ENCODE data around the gene OR2AE1. TPM values are rescaled to one million over a fixed set of nuclear protein-coding genes. Genes with fewer than 3 reads are reported as not detected.

The OR2AE1 gene
- polyA plus RNA-seq, 1 donor from 2014 or later = not detected

DNA sequence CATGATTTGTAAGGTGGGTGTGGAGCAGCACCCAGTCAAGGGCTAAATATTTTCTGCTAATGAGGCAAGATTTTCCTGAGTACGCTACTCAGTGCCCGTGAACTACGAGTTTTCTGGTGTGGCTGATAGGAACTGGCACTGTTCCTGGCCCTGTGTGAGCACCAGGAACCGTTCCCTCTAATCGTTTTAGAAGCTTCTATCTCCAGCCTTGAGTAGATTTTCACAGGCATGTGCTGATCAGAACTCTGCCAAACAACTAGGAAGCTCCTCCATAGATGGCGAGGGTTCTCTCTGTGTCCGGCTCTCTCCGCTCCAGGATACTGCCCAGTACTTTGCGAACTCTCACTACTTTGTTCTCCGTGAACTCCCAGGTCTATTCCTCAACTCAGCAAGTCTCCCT lies 24.7 kb upstream of the OR2AE1 start:
- Histone ChIP-seq H3K27me3 (ENCODE audit: insufficient read depth, low read depth, low read length) (no peaks in the 10 kb centered on the region), H3K4me2 (ENCODE audit: low read length) (no peak overlapping the region), H3F3A (ENCODE audit: insufficient read depth, low read length, poor library complexity, severe bottlenecking) (no peaks in the 10 kb centered on the region), H3K27ac (ENCODE audit: low read length) (no peak overlapping the region), H3K9me2 (ENCODE audit: insufficient read depth, low read length) (no peaks in the 10 kb centered on the region), H3K36me3 (ENCODE audit: insufficient read depth, low read length) (no peaks in the 10 kb centered on the region), H3K9me3 (ENCODE audit: low read length) (no peaks in the 10 kb centered on the region), H3K4me3 (ENCODE audit: low read length) (no peak overlapping the region), H4K20me1 (ENCODE audit: insufficient read depth) (no peaks in the 10 kb centered on the region), H2AFZ (ENCODE audit: low read depth, low read length) (no peak overlapping the region), H3K9ac (ENCODE audit: low read length) (no peak overlapping the region), H3K79me2 (replicated peaks; ENCODE audit: insufficient read depth, low read length) (no peaks in the 10 kb centered on the region)
- TF ChIP-seq MXI1 (conservative IDR thresholded peaks at IDR 0.05; ENCODE audit: poor library complexity, severe bottlenecking) = no peak

DNA sequence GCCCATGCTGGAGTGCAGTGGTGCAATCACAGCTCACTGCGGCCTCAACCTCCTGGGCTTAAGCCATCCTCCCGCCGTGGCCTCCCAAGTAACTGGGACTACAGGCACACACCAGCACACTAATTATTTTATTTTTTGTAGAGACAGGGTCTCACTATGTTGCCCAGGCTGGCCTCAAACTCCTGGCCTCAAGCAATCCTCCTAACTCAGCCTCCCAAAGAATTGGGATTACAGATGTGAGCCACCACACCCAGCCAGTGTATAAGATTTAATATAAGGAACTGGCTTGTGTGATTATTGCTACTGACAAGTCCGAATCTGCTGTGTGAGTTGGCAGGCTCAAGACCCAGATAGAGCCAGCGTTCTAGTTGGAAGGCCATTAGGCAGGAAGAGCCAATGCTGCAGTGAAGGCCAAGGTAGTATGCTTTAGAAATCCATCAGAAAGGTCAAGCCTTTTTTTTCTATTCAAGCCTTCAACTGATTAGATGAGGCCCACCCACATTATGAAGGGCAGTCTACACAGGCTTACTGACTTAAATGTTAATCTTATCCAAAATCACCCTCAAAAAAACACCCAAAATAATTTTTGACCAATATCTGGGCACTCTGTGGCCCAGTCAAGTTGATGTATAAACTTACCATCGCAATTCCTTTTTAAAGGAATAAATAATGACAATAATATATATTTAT lies 23.1 kb upstream of the OR2AE1 start:
- no peaks in the 10 kb centered on the region for H3K36me3 ChIP-seq (ENCODE audit: insufficient read depth, low read length)
- H3K4me2 ChIP-seq (ENCODE audit: low read length) = no peak overlapping the region

More for the DNA sequence above, 23.1 kb upstream of the OR2AE1 start:
- Histone ChIP-seq H3K9me3 (ENCODE audit: low read length) (no peaks in the 10 kb centered on the region), H3K79me2 (replicated peaks; ENCODE audit: insufficient read depth, low read length) (no peaks in the 10 kb centered on the region), H3F3A (ENCODE audit: insufficient read depth, low read length, poor library complexity, severe bottlenecking) (no peaks in the 10 kb centered on the region), H3K27me3 (ENCODE audit: insufficient read depth, low read depth, low read length) (no peaks in the 10 kb centered on the region), H3K9ac (ENCODE audit: low read length) (no peak overlapping the region), H3K9me2 (ENCODE audit: insufficient read depth, low read length) (no peaks in the 10 kb centered on the region), H3K27ac (ENCODE audit: low read length) (no peak overlapping the region), H2AFZ (ENCODE audit: low read depth, low read length) (no peak overlapping the region), H3K4me3 (ENCODE audit: low read length) (no peak overlapping the region), H4K20me1 (ENCODE audit: insufficient read depth) (no peaks in the 10 kb centered on the region)
- TF ChIP-seq SMC3 (conservative IDR thresholded peaks at IDR 0.05; ENCODE audit: poor library complexity) (no peak), EP300 (conservative IDR thresholded peaks at IDR 0.05; ENCODE audit: poor library complexity, severe bottlenecking) (no peak), RAD21 (conservative IDR thresholded peaks at IDR 0.05) (no peak), EZH2 (IDR thresholded peaks at IDR 0.05; ENCODE audit: borderline replicate concordance, insufficient read depth, low read length, poor library complexity, severe bottlenecking) (no peak), TAF1 (IDR thresholded peaks at IDR 0.05; ENCODE audit: low read depth) (no peak), MXI1 (conservative IDR thresholded peaks at IDR 0.05; ENCODE audit: poor library complexity, severe bottlenecking) (no peak), POLR2AphosphoS5 (IDR thresholded peaks at IDR 0.05) (no peak)
- TF ChIP-seq, protein P1, sequence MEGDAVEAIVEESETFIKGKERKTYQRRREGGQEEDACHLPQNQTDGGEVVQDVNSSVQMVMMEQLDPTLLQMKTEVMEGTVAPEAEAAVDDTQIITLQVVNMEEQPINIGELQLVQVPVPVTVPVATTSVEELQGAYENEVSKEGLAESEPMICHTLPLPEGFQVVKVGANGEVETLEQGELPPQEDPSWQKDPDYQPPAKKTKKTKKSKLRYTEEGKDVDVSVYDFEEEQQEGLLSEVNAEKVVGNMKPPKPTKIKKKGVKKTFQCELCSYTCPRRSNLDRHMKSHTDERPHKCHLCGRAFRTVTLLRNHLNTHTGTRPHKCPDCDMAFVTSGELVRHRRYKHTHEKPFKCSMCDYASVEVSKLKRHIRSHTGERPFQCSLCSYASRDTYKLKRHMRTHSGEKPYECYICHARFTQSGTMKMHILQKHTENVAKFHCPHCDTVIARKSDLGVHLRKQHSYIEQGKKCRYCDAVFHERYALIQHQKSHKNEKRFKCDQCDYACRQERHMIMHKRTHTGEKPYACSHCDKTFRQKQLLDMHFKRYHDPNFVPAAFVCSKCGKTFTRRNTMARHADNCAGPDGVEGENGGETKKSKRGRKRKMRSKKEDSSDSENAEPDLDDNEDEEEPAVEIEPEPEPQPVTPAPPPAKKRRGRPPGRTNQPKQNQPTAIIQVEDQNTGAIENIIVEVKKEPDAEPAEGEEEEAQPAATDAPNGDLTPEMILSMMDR (IDR thresholded peaks at IDR 0.05; ENCODE audit: poor library complexity, severe bottlenecking) = no peak
- TF ChIP-seq, protein P2, sequence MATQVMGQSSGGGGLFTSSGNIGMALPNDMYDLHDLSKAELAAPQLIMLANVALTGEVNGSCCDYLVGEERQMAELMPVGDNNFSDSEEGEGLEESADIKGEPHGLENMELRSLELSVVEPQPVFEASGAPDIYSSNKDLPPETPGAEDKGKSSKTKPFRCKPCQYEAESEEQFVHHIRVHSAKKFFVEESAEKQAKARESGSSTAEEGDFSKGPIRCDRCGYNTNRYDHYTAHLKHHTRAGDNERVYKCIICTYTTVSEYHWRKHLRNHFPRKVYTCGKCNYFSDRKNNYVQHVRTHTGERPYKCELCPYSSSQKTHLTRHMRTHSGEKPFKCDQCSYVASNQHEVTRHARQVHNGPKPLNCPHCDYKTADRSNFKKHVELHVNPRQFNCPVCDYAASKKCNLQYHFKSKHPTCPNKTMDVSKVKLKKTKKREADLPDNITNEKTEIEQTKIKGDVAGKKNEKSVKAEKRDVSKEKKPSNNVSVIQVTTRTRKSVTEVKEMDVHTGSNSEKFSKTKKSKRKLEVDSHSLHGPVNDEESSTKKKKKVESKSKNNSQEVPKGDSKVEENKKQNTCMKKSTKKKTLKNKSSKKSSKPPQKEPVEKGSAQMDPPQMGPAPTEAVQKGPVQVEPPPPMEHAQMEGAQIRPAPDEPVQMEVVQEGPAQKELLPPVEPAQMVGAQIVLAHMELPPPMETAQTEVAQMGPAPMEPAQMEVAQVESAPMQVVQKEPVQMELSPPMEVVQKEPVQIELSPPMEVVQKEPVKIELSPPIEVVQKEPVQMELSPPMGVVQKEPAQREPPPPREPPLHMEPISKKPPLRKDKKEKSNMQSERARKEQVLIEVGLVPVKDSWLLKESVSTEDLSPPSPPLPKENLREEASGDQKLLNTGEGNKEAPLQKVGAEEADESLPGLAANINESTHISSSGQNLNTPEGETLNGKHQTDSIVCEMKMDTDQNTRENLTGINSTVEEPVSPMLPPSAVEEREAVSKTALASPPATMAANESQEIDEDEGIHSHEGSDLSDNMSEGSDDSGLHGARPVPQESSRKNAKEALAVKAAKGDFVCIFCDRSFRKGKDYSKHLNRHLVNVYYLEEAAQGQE (IDR thresholded peaks at IDR 0.05; ENCODE audit: borderline replicate concordance) = no peak

All from neural cell (in vitro differentiated cells).